B cell (primary cell): ENCODE results near the gene ILDR2. TPM values are rescaled to one million over a fixed set of nuclear protein-coding genes. Genes with fewer than 3 reads are reported as not detected.

Source experiments
- ATAC-seq: fragments of 200-7000 bp; cut with Tn5 transposase; one replicate; pipeline ENCODE4 v1.10.0; 2021; ENCODE audit warnings: low read depth, mild to moderate bottlenecking, moderate number of reproducible peaks, moderate library complexity
- CTCF ChIA-PET: fragments of 350-600 bp; sonication (Branson Sonifier 250); formaldehyde crosslinking; loops from one replicate; lab custom pipeline; 2021; ENCODE audit warnings: antibody characterized with exemption, inconsistent platforms; lab: Charles Lee
- POLR2A ChIA-PET: fragments of 350-600 bp; sonication (Branson Sonifier 250); formaldehyde crosslinking; loops from one replicate; lab custom pipeline; 2021; ENCODE audit warnings: antibody characterized with exemption; lab: Charles Lee
- DNase-seq: peaks from one replicate; pipeline ENCODE4 v3.0.0; 2013
- H2AFZ ChIP-seq: 2 replicates; pipeline ENCODE4 v1.6.1; 2012; ENCODE audit warnings: mild to moderate bottlenecking, low read depth, low read length; ENCODE audit not compliant: insufficient read depth, poor library complexity, severe bottlenecking
- H3K27ac ChIP-seq, 2 donors: 1 replicate in 1 of 2; 2 replicates in 1 of 2; pipeline ENCODE4 v1.5.1; 2012 to 2013; ENCODE audit warnings: low read length in 2 of 2, mild to moderate bottlenecking in 2 of 2, moderate library complexity in 1 of 2
- H3K27me3 ChIP-seq, 4 experiments: fragments of 200-600 bp in 1 of 4; sonication (generic) in 1 of 4; replicated peaks in 1 of 4; 1 replicate in 2 of 4; 2 replicates in 2 of 4; pipeline versions ENCODE4 v1.6.1 to v1.7.0; 2013 to 2016; ENCODE audit warnings: low read length in 3 of 4, mild to moderate bottlenecking in 2 of 4, mixed read lengths in 1 of 4, moderate library complexity in 1 of 4; ENCODE audit not compliant: insufficient read depth in 4 of 4, control insufficient read depth in 3 of 4; ENCODE audit errors: control extremely low read depth in 1 of 4
- H3K36me3 ChIP-seq, 2 experiments: replicated peaks in 1 of 2; 1 replicate in 1 of 2; 2 replicates in 1 of 2; pipeline versions ENCODE4 v1.6.1 to v1.7.1; 2013; ENCODE audit warnings: low read length in 1 of 2; ENCODE audit not compliant: insufficient read depth in 2 of 2, control insufficient read depth in 1 of 2; ENCODE audit errors: control extremely low read depth in 1 of 2, extremely low read depth in 1 of 2
- H3K4me1 ChIP-seq, 2 donors: fragments of 200-600 bp in 1 of 2; sonication (generic) in 1 of 2; 1 replicate in 1 of 2; 2 replicates in 1 of 2; pipeline versions ENCODE4 v1.5.1 to v1.6.1; 2013 to 2017; ENCODE audit warnings: low read length in 2 of 2; ENCODE audit not compliant: control insufficient read depth in 2 of 2, insufficient read depth in 2 of 2
- H3K4me2 ChIP-seq: replicated peaks from 2 replicates; pipeline ENCODE3; 2012; ENCODE audit warnings: mild to moderate bottlenecking, low read depth, low read length; ENCODE audit not compliant: poor library complexity, severe bottlenecking
- H3K4me3 ChIP-seq, 5 experiments: fragments of 200-600 bp in 1 of 5; sonication (generic) in 1 of 5; 1 replicate in 3 of 5; 2 replicates in 2 of 5; pipeline versions ENCODE4 v1.5.1 to v1.7.0; 2011 to 2016; ENCODE audit warnings: low read length in 4 of 5, mild to moderate bottlenecking in 4 of 5, low read depth in 2 of 5, control low read depth in 1 of 5, moderate library complexity in 1 of 5; ENCODE audit not compliant: insufficient read depth in 1 of 5; ENCODE audit errors: control extremely low read depth in 1 of 5, extremely low read depth in 1 of 5
- H3K79me2 ChIP-seq: fragments of 200-600 bp; sonication (generic); one replicate; pipeline ENCODE4 v1.6.0; 2016; ENCODE audit warnings: low read length; ENCODE audit not compliant: control insufficient read depth, insufficient read depth
- H3K9ac ChIP-seq: fragments of 200-600 bp; sonication (generic); 2 replicates; pipeline ENCODE4 v1.6.1; 2017; ENCODE audit warnings: mild to moderate bottlenecking, low read length, moderate library complexity
- H3K9me3 ChIP-seq, 3 donors: one replicate each; pipeline versions ENCODE4 v1.6.1 to v1.7.1; 2013; ENCODE audit warnings: low read length in 2 of 3; ENCODE audit not compliant: control insufficient read depth in 2 of 3, insufficient read depth in 1 of 3; ENCODE audit errors: control extremely low read depth in 1 of 3
- H4K20me1 ChIP-seq: 2 replicates; pipeline ENCODE4 v1.6.0; 2012; ENCODE audit warnings: mild to moderate bottlenecking, low read length; ENCODE audit not compliant: insufficient read depth, control insufficient read depth, poor library complexity, severe bottlenecking
- H3K27ac Mint-ChIP-seq: one replicate; pipeline ENCODE4 v1.8.0; 2021; ENCODE audit warnings: mixed read lengths
- H3K27me3 Mint-ChIP-seq: one replicate; pipeline ENCODE4 v1.8.0; 2021; ENCODE audit warnings: mixed read lengths
- H3K4me1 Mint-ChIP-seq: one replicate; pipeline ENCODE4 v1.8.0; 2021; ENCODE audit warnings: mixed read lengths
- H3K4me3 Mint-ChIP-seq: one replicate; pipeline ENCODE4 v1.8.0; 2021; ENCODE audit warnings: mixed read lengths
- H3K9me3 Mint-ChIP-seq: one replicate; pipeline ENCODE4 v1.8.0; 2022; ENCODE audit warnings: mixed read lengths; ENCODE audit not compliant: insufficient read depth
- CTCF ChIP-seq: fragments of 200-600 bp; IDR thresholded peaks from one replicate; pipeline ENCODE4 v1.8.0; 2022; ENCODE audit warnings: antibody characterized with exemption, mild to moderate bottlenecking
- EZH2 ChIP-seq: IDR thresholded peaks from 2 replicates; pipeline ENCODE4 v1.6.1; 2012; ENCODE audit warnings: borderline replicate concordance, low read depth, mild to moderate bottlenecking, moderate library complexity, low read length; ENCODE audit not compliant: insufficient read depth, poor library complexity, severe bottlenecking
- WGBS: methylation state at CpG from one replicate; pipeline ENCODE4 v1.1.5; 2013; ENCODE audit warnings: missing lambda C conversion rate; ENCODE audit not compliant: insufficient coverage; 5-methylcytosine and 5-hydroxymethylcytosine counted together
- intact Hi-C: fragments of 100-400 bp; cut with micrococcal nuclease; formaldehyde crosslinking; loops from one replicate; pipeline ENCODE4 v1.10.0; 2022
- polyA plus RNA-seq: library from polyadenylated mRNA; depleted of rRNA; stranded (reverse); fragments of >200 nt; gene quantifications from 2 replicates; pipeline ENCODE4 v1.2.3, GENCODE V29; 2012
- total RNA-seq, 2 donors: library from RNA; stranded (reverse); fragments of 120-200 nt in 1 of 2; gene quantifications; 1 replicate in 1 of 2; 2 replicates in 1 of 2; pipeline versions ENCODE4 v1.2.3 to v1.2.4, GENCODE V29; 2013 to 2022

Gene ILDR2
- total and polyA plus RNA-seq, 2 donors (not counting 1 experiment from before 2014, with no cell fraction given) = 0.01 TPM; not detected in 1

- intact Hi-C loops = no loop called here
- Histone ChIP-seq H3K4me1 (no peaks in the 10 kb centered on the region), H2AFZ (no peak overlapping the region), H3K79me2 (no peaks in the 10 kb centered on the region), H3K4me3 (no peak overlapping the region), H3K27ac (no peak overlapping the region), H3K4me2 (no peak overlapping the region), H3K36me3 (no peaks in the 10 kb centered on the region), H3K9me3 (peaks cover 0 to 3% (median 3%) of the 10 kb centered on the region in 3 donors), H3K9ac (no peak overlapping the region), H3K27me3 (no peaks in the 10 kb centered on the region), H4K20me1 (no peaks in the 10 kb centered on the region)
- H3K4me1 Mint-ChIP-seq = no peaks in the 10 kb centered on the region
- H3K27me3 Mint-ChIP-seq = peaks cover 32% of the 10 kb centered on the region
- no peak overlapping the region for H3K27ac Mint-ChIP-seq
- peaks cover 6% of the 10 kb centered on the region for H3K9me3 Mint-ChIP-seq
- ATAC-seq (no peak), DNase-seq (no peak)
- 55% methylated on average over 3 of the region's 3 CpGs for WGBS
- H3K4me3 Mint-ChIP-seq = no peak overlapping the region
- TF ChIP-seq CTCF = no peak
- no peak for TF ChIP-seq EZH2
- ChIA-PET POLR2A (interaction anchor here (0.7 kb wide), 1 partner anchor 262 kb away, joined by 3 read pairs; no protein-coding TSS in a partner anchor), CTCF (no interaction called here)
Observed at GRCh38 chr1:166999500-167000055, 24.2 kb upstream of the ILDR2 start.

GRCh38 chr1:166999075-166999474 is 23.7 kb upstream of the ILDR2 start:
- ChIA-PET CTCF (no interaction called here), POLR2A (interaction anchor here (0.7 kb wide), 1 partner anchor 263 kb away, joined by 3 read pairs; no protein-coding TSS in a partner anchor)
- Histone ChIP-seq H2AFZ (no peak overlapping the region), H3K4me1 (no peaks in the 10 kb centered on the region), H3K79me2 (no peaks in the 10 kb centered on the region), H3K4me2 (no peak overlapping the region), H3K9me3 (peaks cover 0 to 3% (median 3%) of the 10 kb centered on the region in 3 donors), H4K20me1 (no peaks in the 10 kb centered on the region), H3K4me3 (no peak overlapping the region), H3K27me3 (no peaks in the 10 kb centered on the region), H3K36me3 (no peaks in the 10 kb centered on the region), H3K9ac (no peak overlapping the region), H3K27ac (no peak overlapping the region)
- WGBS = no CpG with 5 or more reads among the region's 1 CpG
- Mint-ChIP-seq H3K9me3 (peaks cover 6% of the 10 kb centered on the region), H3K4me1 (no peaks in the 10 kb centered on the region), H3K4me3 (no peak overlapping the region), H3K27ac (no peak overlapping the region), H3K27me3 (peaks cover 32% of the 10 kb centered on the region)
- intact Hi-C loops = no loop called here
- DNase-seq (no peak), ATAC-seq (no peak)
- TF ChIP-seq EZH2 = no peak
- no peak for TF ChIP-seq CTCF
